Fibroblast of lung (primary cell): ENCODE results near the gene BRD3. TPM values are rescaled to one million over a fixed set of nuclear protein-coding genes. Genes with fewer than 3 reads are reported as not detected.

Experiments used
- DNase-seq, 2 donors: peaks; one replicate each; pipeline versions ENCODE4 v3.0.0 to v3.0.0-alpha.2; 2010; ENCODE audit warnings: low read depth in 2 of 2
- H2AFZ ChIP-seq: 2 replicates; pipeline ENCODE4 v1.5.1; 2012; ENCODE audit warnings: low read length, control low read depth, inconsistent platforms
- H3K27ac ChIP-seq: 2 replicates; pipeline ENCODE4 v1.5.1; 2011; ENCODE audit warnings: low read length, control low read depth; ENCODE audit not compliant: insufficient read depth
- H3K27me3 ChIP-seq: 2 replicates; pipeline ENCODE4 v1.5.1; 2011; ENCODE audit warnings: mild to moderate bottlenecking, low read length; ENCODE audit not compliant: control insufficient read depth, insufficient read depth
- H3K36me3 ChIP-seq: 2 replicates; pipeline ENCODE4 v1.5.1; 2011; ENCODE audit warnings: low read length; ENCODE audit not compliant: control insufficient read depth, insufficient read depth
- H3K4me1 ChIP-seq: 2 replicates; pipeline ENCODE4 v1.5.1; 2011; ENCODE audit warnings: low read length; ENCODE audit not compliant: control insufficient read depth, insufficient read depth; ENCODE audit errors: extremely low read depth
- H3K4me2 ChIP-seq: 2 replicates; pipeline ENCODE4 v1.5.1; 2011; ENCODE audit warnings: low read length, control low read depth; ENCODE audit not compliant: insufficient read depth; ENCODE audit errors: extremely low read depth
- H3K4me3 ChIP-seq, 4 experiments: fragments of 200-600 bp in 1 of 4; sonication (generic) in 1 of 4; replicated peaks in 1 of 4; 2 replicates each; pipeline ENCODE4 v1.5.1; 2011 to 2016; ENCODE audit warnings: low read length in 4 of 4, low read depth in 3 of 4, mild to moderate bottlenecking in 3 of 4, control low read depth in 2 of 4, inconsistent platforms in 1 of 4, mixed read lengths in 1 of 4; ENCODE audit not compliant: insufficient read depth in 1 of 4; ENCODE audit errors: control extremely low read depth in 1 of 4
- H3K79me2 ChIP-seq: 2 replicates; pipeline ENCODE4 v1.5.1; 2012; ENCODE audit warnings: mild to moderate bottlenecking, low read length, inconsistent platforms; ENCODE audit not compliant: control insufficient read depth, insufficient read depth
- H3K9ac ChIP-seq: 2 replicates; pipeline ENCODE4 v1.5.1; 2011; ENCODE audit warnings: mild to moderate bottlenecking, low read length, control low read depth; ENCODE audit not compliant: insufficient read depth
- H3K9me3 ChIP-seq: 2 replicates; pipeline ENCODE4 v1.5.1; 2012; ENCODE audit warnings: low read depth, low read length; ENCODE audit not compliant: control insufficient read depth, insufficient read depth
- H4K20me1 ChIP-seq: 2 replicates; pipeline ENCODE4 v1.5.1; 2011; ENCODE audit warnings: low read length; ENCODE audit not compliant: control insufficient read depth, insufficient read depth; ENCODE audit errors: extremely low read depth
- CTCF ChIP-seq, 2 donors: IDR thresholded peaks in 1 of 2; conservative IDR thresholded peaks in 1 of 2; 1 replicate in 1 of 2; 2 replicates in 1 of 2; pipeline ENCODE4 v1.5.1; 2011 to 2012; ENCODE audit warnings: low read length in 2 of 2, control low read depth in 1 of 2, inconsistent platforms in 1 of 2, low read depth in 1 of 2, mild to moderate bottlenecking in 1 of 2
- EZH2 ChIP-seq: IDR thresholded peaks from 2 replicates; pipeline ENCODE4 v1.5.1; 2012; ENCODE audit warnings: low read length, control low read depth, mild to moderate bottlenecking; ENCODE audit errors: missing control alignments
- polyA plus RNA-seq, 2 donors: library from polyadenylated mRNA; depleted of rRNA in 1 of 2; stranded (reverse) in 1 of 2; unstranded in 1 of 2; fragments of >200 nt; gene quantifications; 2 replicates each; pipeline ENCODE4 v1.2.1, GENCODE V29; 2011 to 2012; ENCODE audit warnings: missing spikeins in 1 of 2
- total RNA-seq: library from RNA; depleted of rRNA; stranded (reverse); fragments of >200 nt; gene quantifications from 2 replicates; pipeline ENCODE4 v1.2.1, GENCODE V29; 2014

Gene BRD3
- total and polyA plus RNA-seq, 2 donors (not counting 1 experiment from before 2014, with no cell fraction given) = 7.6 to 10.4 TPM

GRCh38 chr9:134054891-134055811, 12.7 kb downstream of the BRD3 start:
- no peak for DNase-seq
- Histone ChIP-seq H3K36me3 (peaks cover 9% of the 10 kb centered on the region), H3K4me3 (no peak overlapping the region), H3K4me1 (peaks cover 10% of the 10 kb centered on the region), H2AFZ (no peak overlapping the region), H3K27me3 (no peaks in the 10 kb centered on the region), H3K9ac (no peak overlapping the region), H3K4me2 (no peak overlapping the region), H3K79me2 (peaks cover 34% of the 10 kb centered on the region), H3K9me3 (no peaks in the 10 kb centered on the region), H3K27ac (no peak overlapping the region), H4K20me1 (no peaks in the 10 kb centered on the region)
- TF ChIP-seq CTCF (conservative IDR thresholded peaks at IDR 0.05 in 1 of 2, IDR thresholded peaks at IDR 0.05 in 1 of 2; ENCODE audit: low read depth in 1 of 2, low read length in 2 of 2) = no peak
- no peak for TF ChIP-seq EZH2

- Histone ChIP-seq H2AFZ (no peak overlapping the region), H4K20me1 (no peaks in the 10 kb centered on the region), H3K27ac (no peak overlapping the region), H3K27me3 (no peaks in the 10 kb centered on the region), H3K9me3 (no peaks in the 10 kb centered on the region), H3K4me1 (peaks cover 10% of the 10 kb centered on the region), H3K4me2 (no peak overlapping the region), H3K9ac (no peak overlapping the region), H3K4me3 (no peak overlapping the region), H3K36me3 (peaks cover 11% of the 10 kb centered on the region), H3K79me2 (peaks cover 27% of the 10 kb centered on the region)
- DNase-seq = no peak
- TF ChIP-seq EZH2 (no peak), CTCF (conservative IDR thresholded peaks at IDR 0.05 in 1 of 2, IDR thresholded peaks at IDR 0.05 in 1 of 2; ENCODE audit: low read depth in 1 of 2, low read length in 2 of 2) (no peak)
Observed at GRCh38 chr9:134053941-134054761, 13.7 kb downstream of the BRD3 start.

GRCh38 chr9:134053401-134053871, 14.4 kb downstream of the BRD3 start:
- peaks cover 12% of the 10 kb centered on the region for H3K36me3 ChIP-seq
- H3K9me3 ChIP-seq = no peaks in the 10 kb centered on the region
- H3K27ac ChIP-seq = no peak overlapping the region
- H3K79me2 ChIP-seq = peaks cover 27% of the 10 kb centered on the region
- peaks cover 10% of the 10 kb centered on the region for H3K4me1 ChIP-seq
- no peaks in the 10 kb centered on the region for H3K27me3 ChIP-seq
- DNase-seq = no peak
- H3K4me2 ChIP-seq = no peak overlapping the region
- H3K9ac ChIP-seq = no peak overlapping the region
- no peaks in the 10 kb centered on the region for H4K20me1 ChIP-seq
- H2AFZ ChIP-seq = no peak overlapping the region
- TF ChIP-seq EZH2 = no peak
- no peak for TF ChIP-seq CTCF (conservative IDR thresholded peaks at IDR 0.05 in 1 of 2, IDR thresholded peaks at IDR 0.05 in 1 of 2; ENCODE audit: low read depth in 1 of 2, low read length in 2 of 2)
- H3K4me3 ChIP-seq = no peak overlapping the region
